Raji (cell line): ENCODE results near the gene CIAPIN1.

ENCODE experiments used
- POLR2A ChIP-seq: IDR thresholded peaks from 2 replicates; pipeline ENCODE4 v1.6.1; 2011; ENCODE audit warnings: low read depth, low read length, control low read depth; ENCODE audit not compliant: insufficient read depth

Gene CIAPIN1

GRCh38 chr16:57471209-57471608 is 24.0 kb upstream of the CIAPIN1 start:
- no peak for TF ChIP-seq POLR2A

- no peak for TF ChIP-seq POLR2A
These were observed 23.5 kb upstream of the CIAPIN1 start for GRCh38 chr16:57470711-57471110.

- TF ChIP-seq POLR2A: no peak
These were observed 22.8 kb upstream of the CIAPIN1 start for GRCh38 chr16:57469917-57470470.

- no peak for TF ChIP-seq POLR2A
These were observed 21.9 kb upstream of the CIAPIN1 start for GRCh38 chr16:57469046-57469445.

GRCh38 chr16:57468346-57468745 is 21.2 kb upstream of the CIAPIN1 start:
- TF ChIP-seq POLR2A: no peak

- TF ChIP-seq POLR2A: no peak
These were observed 17.3 kb upstream of the CIAPIN1 start for GRCh38 chr16:57464523-57464922.

GRCh38 chr16:57462978-57463362 is 15.8 kb upstream of the CIAPIN1 start:
- TF ChIP-seq POLR2A: no peak

- TF ChIP-seq POLR2A: peak; percentile 99
These were observed 15.2 kb upstream of the CIAPIN1 start, which contains the start of gene POLR2C for GRCh38 chr16:57462209-57462977. POLR2C (plus strand) TSS chr16:57462679; CDS start chr16:57462725, 46 bp downstream.

GRCh38 chr16:57452021-57452420 is 4.8 kb upstream of the CIAPIN1 start:
- no peak for TF ChIP-seq POLR2A

- TF ChIP-seq POLR2A: no peak
These were observed 527 bp downstream of the CIAPIN1 start for GRCh38 chr16:57446531-57447185.

- no peak for TF ChIP-seq POLR2A
These were observed 1.7 kb downstream of the CIAPIN1 start for GRCh38 chr16:57445510-57445909.

- TF ChIP-seq POLR2A: no peak
These were observed 2.5 kb downstream of the CIAPIN1 start for GRCh38 chr16:57444711-57445110.

GRCh38 chr16:57435838-57436237 is 11.3 kb downstream of the CIAPIN1 start:
- TF ChIP-seq POLR2A: no peak

GRCh38 chr16:57434003-57434402 is 13.2 kb downstream of the CIAPIN1 start:
- no peak for TF ChIP-seq POLR2A

GRCh38 chr16:57432989-57433388 is 14.2 kb downstream of the CIAPIN1 start:
- TF ChIP-seq POLR2A: no peak

- TF ChIP-seq POLR2A: no peak
These were observed 14.7 kb downstream of the CIAPIN1 start for GRCh38 chr16:57432505-57432904.

GRCh38 chr16:57430955-57431354 is 16.2 kb downstream of the CIAPIN1 start:
- no peak for TF ChIP-seq POLR2A

- no peak for TF ChIP-seq POLR2A
These were observed 19.4 kb downstream of the CIAPIN1 start for GRCh38 chr16:57427824-57428223.
